Osteocyte (in vitro differentiated cells): ENCODE measurements around the gene KIF16B. TPM values are rescaled to one million over a fixed set of nuclear protein-coding genes. Genes with fewer than 3 reads are reported as not detected.
"Not testable (repeated sequence)": the region's sequence is repeated elsewhere in the genome, so short reads cannot be mapped to it uniquely, and the experiment has no call there.

Experiments used
- DNase-seq: peaks from one replicate; pipeline ENCODE4 v3.0.0; 2021; ENCODE audit warnings: mixed read lengths; ENCODE audit not compliant: unreplicated experiment; ENCODE audit errors: extremely low spot score
- H3K27ac Mint-ChIP-seq: one replicate; pipeline ENCODE4 v1.8.0; 2021; ENCODE audit warnings: mild to moderate bottlenecking, mixed read lengths; ENCODE audit not compliant: unreplicated experiment
- H3K27me3 Mint-ChIP-seq: one replicate; pipeline ENCODE4 v1.8.0; 2021; ENCODE audit warnings: mixed read lengths; ENCODE audit not compliant: unreplicated experiment
- H3K36me3 Mint-ChIP-seq: one replicate; pipeline ENCODE4 v1.8.0; 2021; ENCODE audit warnings: mixed read lengths; ENCODE audit not compliant: unreplicated experiment
- H3K4me1 Mint-ChIP-seq: one replicate; pipeline ENCODE4 v1.8.0; 2021; ENCODE audit warnings: mixed read lengths; ENCODE audit not compliant: unreplicated experiment
- H3K4me3 Mint-ChIP-seq: one replicate; pipeline ENCODE4 v1.8.0; 2021; ENCODE audit warnings: mild to moderate bottlenecking, moderate library complexity, mixed read lengths; ENCODE audit not compliant: unreplicated experiment
- H3K9me3 Mint-ChIP-seq: one replicate; pipeline ENCODE4 v1.8.0; 2021; ENCODE audit warnings: mixed read lengths; ENCODE audit not compliant: unreplicated experiment
- total RNA-seq: library from RNA; stranded (reverse); gene quantifications from 2 replicates; pipeline ENCODE4 v1.2.1, GENCODE V29; 2021
- TF ChIP-seq, protein P1 (sequence below): fragments of 200-600 bp; sonication (generic); IDR thresholded peaks from 2 replicates; pipeline ENCODE4 v1.5.0; 2021; ENCODE audit warnings: antibody characterized with exemption, mild to moderate bottlenecking, moderate library complexity

The KIF16B gene
- total RNA-seq, 1 donor from 2014 or later, result 10.2 TPM

- Mint-ChIP-seq H3K4me1 (no peaks in the 10 kb centered on the region), H3K9me3 (no peaks in the 10 kb centered on the region), H3K27me3 (no peaks in the 10 kb centered on the region), H3K4me3 (no peak overlapping the region), H3K27ac (no peak overlapping the region), H3K36me3 (peaks cover 14% of the 10 kb centered on the region)
- DNase-seq, result no peak
- TF ChIP-seq, protein P1, sequence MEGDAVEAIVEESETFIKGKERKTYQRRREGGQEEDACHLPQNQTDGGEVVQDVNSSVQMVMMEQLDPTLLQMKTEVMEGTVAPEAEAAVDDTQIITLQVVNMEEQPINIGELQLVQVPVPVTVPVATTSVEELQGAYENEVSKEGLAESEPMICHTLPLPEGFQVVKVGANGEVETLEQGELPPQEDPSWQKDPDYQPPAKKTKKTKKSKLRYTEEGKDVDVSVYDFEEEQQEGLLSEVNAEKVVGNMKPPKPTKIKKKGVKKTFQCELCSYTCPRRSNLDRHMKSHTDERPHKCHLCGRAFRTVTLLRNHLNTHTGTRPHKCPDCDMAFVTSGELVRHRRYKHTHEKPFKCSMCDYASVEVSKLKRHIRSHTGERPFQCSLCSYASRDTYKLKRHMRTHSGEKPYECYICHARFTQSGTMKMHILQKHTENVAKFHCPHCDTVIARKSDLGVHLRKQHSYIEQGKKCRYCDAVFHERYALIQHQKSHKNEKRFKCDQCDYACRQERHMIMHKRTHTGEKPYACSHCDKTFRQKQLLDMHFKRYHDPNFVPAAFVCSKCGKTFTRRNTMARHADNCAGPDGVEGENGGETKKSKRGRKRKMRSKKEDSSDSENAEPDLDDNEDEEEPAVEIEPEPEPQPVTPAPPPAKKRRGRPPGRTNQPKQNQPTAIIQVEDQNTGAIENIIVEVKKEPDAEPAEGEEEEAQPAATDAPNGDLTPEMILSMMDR, result no peak
These were observed 53.1 kb downstream of the KIF16B start for GRCh38 chr20:16520154-16520553.

- H3K4me1 Mint-ChIP-seq, H3K4me3 Mint-ChIP-seq, DNase-seq, H3K27ac Mint-ChIP-seq, H3K9me3 Mint-ChIP-seq, H3K27me3 Mint-ChIP-seq: not testable (repeated sequence)
- H3K36me3 Mint-ChIP-seq, result peaks cover 11% of the 10 kb centered on the region
These were observed 53.6 kb downstream of the KIF16B start for GRCh38 chr20:16519673-16520072.

GRCh38 chr20:16518784-16519084 is 54.5 kb downstream of the KIF16B start:
- H3K36me3 Mint-ChIP-seq, result peaks cover 7% of the 10 kb centered on the region
- peaks cover 2% of the 10 kb centered on the region for H3K4me1 Mint-ChIP-seq
- TF ChIP-seq, protein P1, result no peak
- DNase-seq, result no peak
- no peak overlapping the region for H3K4me3 Mint-ChIP-seq
- peak overlapping the region; percentile 46 for H3K27ac Mint-ChIP-seq
- no peaks in the 10 kb centered on the region for H3K27me3 Mint-ChIP-seq
- no peaks in the 10 kb centered on the region for H3K9me3 Mint-ChIP-seq

- Mint-ChIP-seq H3K4me1 (peaks cover 2% of the 10 kb centered on the region), H3K9me3 (no peaks in the 10 kb centered on the region), H3K27me3 (no peaks in the 10 kb centered on the region), H3K27ac (no peak overlapping the region), H3K4me3 (no peak overlapping the region), H3K36me3 (peaks cover 9% of the 10 kb centered on the region)
- no peak for DNase-seq
- TF ChIP-seq, protein P1, result peak; percentile 69
These were observed 55.1 kb downstream of the KIF16B start for GRCh38 chr20:16517946-16518783.

DNA sequence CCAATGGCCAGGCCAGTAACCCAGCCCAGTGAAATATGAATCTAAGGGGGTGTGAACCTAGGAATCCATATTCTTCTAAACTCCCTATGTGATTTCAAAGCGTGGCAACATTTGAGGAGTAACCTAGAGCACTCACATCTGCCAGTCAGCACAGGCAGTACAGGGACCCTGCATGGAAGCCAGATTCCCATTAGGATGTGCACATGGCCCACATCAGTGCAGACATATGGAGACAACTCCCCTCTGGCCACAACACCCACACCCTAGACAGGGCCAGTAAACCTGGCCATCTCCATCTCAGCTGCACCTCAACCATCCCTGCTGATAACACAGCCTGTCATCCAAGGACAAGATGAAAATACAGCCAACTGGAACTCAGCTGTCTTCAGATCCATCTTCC is 56.5 kb downstream of the KIF16B start:
- H3K4me1 Mint-ChIP-seq, result peaks cover 2% of the 10 kb centered on the region

More for the DNA sequence above, 56.5 kb downstream of the KIF16B start:
- Mint-ChIP-seq H3K4me3 (no peak overlapping the region), H3K9me3 (no peaks in the 10 kb centered on the region), H3K27me3 (no peaks in the 10 kb centered on the region), H3K27ac (no peak overlapping the region), H3K36me3 (peaks cover 11% of the 10 kb centered on the region)
- TF ChIP-seq, protein P1, result no peak
- no peak for DNase-seq
